ENCODE results near the gene INAVA.

Gene INAVA

DNA sequence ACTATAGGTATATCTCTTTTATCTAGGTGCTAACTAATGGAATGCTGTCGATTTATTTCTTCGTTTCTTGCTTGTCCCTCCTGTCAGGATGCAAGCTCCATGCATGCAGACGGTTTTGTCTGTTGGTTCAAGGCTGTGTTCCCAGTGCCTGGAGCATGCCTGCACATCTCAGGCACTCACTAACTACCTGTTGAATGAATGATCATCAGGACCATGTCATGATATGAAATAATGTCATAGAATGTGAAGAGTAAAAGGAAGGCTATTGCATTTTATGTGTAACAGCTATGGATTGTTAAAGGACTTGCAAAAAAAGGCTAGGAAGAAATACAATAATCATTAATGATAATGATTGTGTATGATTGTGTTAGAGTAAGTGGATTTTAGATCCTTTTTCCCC lies 17.7 kb upstream of the INAVA start:
- DNase-seq (ENCODE audit: low read depth) = no peak

GRCh38 chr1:200877839-200878551 lies 16.7 kb upstream of the INAVA start:
- peak; percentile 26 for DNase-seq (ENCODE audit: low read depth)

DNA sequence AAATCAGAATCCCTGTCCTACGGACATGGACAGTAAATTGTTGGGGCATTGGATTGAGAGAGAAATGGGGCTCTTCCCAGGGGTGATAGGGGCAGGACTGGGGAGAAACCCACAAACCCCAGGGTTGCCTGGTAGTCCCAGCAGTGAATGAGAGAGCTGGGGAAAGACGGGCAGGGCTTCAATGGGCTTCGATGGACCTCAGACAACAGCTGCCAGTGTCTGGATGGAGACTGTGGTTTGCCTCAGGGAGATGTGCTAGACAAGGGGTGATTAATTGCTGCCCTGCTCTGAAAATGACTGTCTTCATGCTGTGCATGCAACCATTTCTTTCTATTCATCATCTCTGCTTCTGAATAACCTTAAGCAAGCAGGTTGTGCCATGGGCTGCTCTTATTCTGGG lies 14.5 kb upstream of the INAVA start:
- DNase-seq (ENCODE audit: low read depth) = no peak

DNA sequence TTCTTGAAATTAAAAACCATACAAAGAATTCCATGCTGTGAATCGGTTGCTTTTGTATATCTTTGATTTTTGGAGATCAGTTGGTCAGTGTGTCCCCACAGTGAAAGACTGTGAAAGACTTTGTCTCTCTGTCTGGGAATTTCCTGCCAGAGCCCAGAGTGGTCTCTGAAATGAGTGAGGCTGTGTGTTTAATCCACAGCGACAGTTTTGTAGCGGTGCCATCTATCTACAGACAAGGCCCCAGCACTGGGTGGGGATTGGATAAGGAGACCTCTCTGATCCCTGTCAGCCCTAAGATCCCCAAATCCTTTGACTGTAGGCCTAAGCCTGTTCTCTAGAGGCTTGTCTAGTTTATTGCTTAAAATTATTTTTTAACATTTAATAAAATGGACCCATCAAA lies 11.6 kb upstream of the INAVA start:
- no peak for DNase-seq (ENCODE audit: low read depth)

- no peak for DNase-seq (ENCODE audit: low read depth)
Measured at GRCh38 chr1:200885623-200886402, 8.9 kb upstream of the INAVA start.

GRCh38 chr1:200886594-200886993 lies 8.1 kb upstream of the INAVA start:
- no peak for DNase-seq (ENCODE audit: low read depth)

DNA sequence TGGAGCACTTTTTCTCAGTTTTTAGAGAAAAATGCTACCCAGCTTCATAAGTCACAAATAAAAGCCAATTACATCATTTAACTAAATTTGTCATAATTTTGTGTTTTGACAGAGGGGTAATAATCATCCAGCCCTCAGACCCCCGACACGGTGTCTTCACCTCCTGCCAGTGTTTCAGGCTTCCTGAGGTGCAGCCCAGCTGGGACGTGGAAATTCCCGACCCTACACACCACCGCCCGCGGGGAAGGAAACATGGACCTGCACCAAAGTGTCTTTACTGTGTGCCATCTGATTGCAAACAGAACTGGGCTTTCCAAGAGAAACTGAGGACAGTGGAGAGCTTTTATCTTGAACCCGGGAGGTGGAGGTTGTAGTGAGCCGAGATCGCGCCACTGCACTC lies 7.7 kb upstream of the INAVA start:
- no peak for DNase-seq (ENCODE audit: low read depth)

- no peak for DNase-seq (ENCODE audit: low read depth)
Measured at GRCh38 chr1:200887772-200888348, 6.8 kb upstream of the INAVA start.

DNA sequence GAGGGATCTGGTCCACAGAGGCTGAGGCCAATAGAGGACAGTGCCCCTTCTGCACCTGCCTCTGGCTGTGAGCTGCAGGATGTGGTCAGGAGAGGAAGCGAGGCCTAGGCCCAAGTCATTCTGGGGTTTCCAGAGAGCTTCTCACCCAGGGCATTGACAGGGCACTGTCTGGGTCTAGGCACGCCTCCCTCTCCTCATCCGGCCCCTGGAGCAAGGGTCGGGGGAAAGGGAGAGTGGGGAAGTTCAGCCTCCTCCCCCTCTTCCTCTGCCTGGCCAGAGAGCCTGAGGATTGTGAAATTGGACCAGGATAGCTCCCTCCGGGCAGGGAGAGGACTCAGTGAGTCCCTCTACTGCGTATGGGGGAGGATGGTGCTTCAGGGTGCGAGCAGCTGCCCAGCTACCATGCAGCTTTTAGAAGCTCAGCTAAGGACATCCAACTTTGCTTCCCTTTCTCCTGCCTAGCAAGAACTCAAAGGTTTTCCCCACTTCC lies 6.3 kb upstream of the INAVA start:
- peak; percentile 20 for DNase-seq (ENCODE audit: low read depth)

DNA sequence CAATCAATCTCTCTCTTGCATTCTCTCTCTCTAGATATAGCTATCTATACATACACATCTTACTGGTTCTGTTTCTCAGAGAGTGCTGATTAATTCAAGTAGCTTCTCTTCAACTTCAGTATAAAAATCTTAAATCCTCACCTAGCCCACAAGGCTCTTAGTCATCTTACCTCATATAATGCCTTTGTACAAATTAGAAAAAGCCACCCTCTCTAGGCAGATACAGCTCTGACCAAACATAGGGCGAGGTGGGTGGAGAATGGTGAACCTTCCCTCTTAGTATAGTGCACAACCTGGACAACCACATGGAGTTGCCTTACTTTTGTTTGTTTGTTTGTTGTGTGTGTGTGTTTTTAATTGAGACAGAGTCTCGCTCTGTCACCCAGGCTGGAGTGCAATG lies 5.1 kb upstream of the INAVA start:
- DNase-seq (ENCODE audit: low read depth) = no peak

DNA sequence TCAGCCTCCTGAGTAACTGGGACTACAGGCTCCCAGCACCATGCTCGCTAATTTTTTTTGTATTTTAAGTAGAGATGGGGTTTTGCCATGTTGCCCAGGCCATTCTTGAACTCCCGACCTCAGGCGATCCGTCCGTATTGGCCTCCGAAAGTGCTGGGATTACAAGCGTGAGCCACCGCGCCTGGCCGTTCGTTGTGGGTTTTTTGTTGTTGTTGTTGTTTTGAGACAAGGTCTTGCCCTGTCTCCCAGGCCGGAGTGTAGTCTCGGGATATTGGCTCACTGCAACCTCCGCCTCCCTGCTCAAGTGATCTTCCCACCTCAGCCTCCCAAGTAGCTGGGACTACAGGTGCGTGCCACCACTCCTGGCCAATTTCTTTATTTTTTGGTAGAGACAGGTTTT lies 4.7 kb upstream of the INAVA start:
- DNase-seq (ENCODE audit: low read depth) = no peak

DNA sequence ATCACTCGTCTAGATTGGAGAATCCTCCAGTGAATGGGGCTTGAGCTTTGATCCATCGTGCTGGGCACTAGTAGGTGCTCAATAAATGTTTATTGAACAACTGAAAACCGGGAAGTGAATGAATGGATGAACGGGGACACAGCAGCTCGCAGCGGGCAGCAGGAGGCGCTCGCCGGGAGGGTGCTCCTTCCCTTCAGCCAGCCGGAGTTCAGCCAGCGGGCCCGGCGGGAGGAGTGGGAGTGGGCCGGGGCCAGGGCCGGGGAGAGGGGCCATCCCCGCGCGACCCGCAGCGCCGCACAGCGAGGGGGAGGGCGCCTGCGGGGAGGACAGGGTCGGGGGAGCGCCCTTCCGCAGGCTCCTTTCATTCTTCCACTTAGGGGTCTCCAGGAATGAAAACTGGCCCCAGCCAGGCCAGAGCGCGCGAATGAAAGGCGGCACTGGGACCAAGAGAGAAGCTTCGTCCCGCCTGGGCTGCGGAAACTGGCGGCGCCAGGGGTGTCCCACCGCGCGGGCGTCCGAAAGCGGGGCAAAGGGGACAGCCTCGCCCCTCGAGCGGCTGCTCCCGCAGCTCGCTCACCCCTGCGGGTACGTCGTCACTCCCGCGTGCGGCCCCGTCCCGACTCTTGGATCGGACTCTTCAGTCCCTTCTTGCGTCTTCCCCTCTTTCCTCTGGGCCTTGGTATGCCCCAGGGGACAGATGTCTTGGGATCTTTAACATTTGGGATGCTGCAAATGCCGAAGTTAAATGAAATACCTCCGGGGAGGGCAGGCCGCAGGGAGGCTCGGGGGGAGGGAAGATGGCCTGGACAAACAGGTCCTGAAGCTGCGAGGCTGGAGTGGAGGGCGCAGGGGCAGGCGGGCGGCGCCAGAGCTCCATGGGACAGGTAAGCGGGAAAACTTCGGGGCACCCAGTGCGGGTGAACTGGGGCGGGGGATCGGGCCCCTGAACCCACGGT lies 3.6 kb upstream of the INAVA start:
- DNase-seq (ENCODE audit: low read depth) = no peak

- no peak for DNase-seq (ENCODE audit: low read depth)
Measured at GRCh38 chr1:200891774-200892157, 2.9 kb upstream of the INAVA start.

DNA sequence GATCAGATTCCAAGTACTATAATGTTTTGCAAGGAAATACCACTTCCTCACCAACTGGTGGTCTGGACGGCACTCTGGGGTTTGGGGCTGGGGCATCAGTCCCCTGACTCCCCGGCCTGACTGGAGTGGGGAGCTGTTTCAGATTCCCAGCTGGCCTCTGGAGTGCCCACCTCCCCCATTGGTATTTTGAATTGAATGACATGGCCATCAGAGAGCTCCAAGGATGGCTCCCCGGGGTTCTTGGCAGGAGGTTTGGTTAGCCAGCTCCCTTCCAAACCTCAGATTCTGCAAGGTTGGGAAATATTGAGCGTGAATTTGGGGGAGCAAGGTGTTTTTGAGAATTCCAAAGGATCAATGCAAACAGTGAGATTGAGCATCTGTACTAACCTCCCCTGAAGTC lies 2.2 kb upstream of the INAVA start:
- DNase-seq (ENCODE audit: low read depth) = no peak

DNA sequence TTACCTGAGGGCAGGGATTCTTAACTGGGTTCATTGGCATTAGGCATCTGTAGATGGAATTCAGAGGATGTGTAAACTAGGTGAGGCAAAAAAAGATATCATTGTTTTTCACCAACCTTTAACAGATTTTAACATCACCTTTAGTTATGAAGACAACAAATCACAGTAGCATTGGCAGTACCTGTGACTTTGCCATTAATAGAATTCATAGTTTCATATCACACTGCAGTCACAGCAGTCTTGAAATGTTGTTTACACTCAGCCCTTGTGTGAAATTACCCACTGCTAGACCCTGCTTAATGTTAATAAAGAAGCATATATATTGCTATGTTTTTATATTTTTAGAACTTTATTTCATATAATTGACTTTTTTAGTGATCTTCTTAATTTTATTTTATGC lies 1.7 kb upstream of the INAVA start:
- no peak for DNase-seq (ENCODE audit: low read depth)

DNA sequence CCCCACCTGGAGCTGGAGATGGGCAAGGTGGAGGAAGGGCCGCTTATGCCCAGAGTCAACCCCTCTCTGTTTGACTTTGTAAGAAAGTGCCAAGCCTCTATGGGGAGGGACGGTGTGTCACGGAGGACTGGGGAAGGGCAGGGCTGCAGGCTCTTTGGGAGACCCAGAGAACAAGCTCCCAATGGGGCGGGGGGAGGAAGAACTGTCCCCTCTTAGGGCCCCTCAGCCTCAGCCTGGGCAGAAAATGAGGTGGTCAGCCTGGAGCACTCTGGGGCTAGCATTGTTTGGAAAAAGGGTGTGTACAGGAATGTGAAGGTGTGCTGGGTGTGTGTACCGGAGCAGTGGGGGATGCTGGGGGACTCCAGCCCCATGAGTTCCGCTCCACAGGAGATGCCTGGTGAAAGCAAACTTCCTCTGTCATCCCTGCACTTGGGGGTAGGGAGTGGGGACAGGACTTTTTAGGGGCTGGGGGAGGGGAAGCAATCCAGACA lies 1.2 kb upstream of the INAVA start:
- DNase-seq (ENCODE audit: low read depth) = no peak

DNA sequence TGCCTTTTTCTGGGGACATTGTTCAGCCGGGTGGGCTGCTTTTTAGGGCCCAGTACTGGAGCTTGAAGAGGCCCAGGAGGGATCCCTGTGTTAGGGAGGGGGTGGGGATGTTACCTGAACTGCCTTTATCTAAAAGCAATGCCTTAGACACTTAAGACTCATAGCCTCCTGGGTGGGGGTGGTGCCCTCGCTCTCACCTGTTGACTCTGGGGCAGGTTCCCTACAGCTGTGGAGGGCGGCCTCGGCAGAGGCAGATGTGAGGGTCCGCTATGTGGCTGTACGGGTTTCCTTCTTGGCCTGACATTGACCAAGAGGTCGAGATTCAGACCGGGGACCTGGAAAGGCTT lies 716 bp downstream of the INAVA start:
- no peak for DNase-seq (ENCODE audit: low read depth)

- no peak for DNase-seq (ENCODE audit: low read depth)
Measured at GRCh38 chr1:200895801-200896530, 1.3 kb downstream of the INAVA start.

- no peak for DNase-seq (ENCODE audit: low read depth)
Measured at GRCh38 chr1:200896531-200897196, 2.0 kb downstream of the INAVA start.

DNA sequence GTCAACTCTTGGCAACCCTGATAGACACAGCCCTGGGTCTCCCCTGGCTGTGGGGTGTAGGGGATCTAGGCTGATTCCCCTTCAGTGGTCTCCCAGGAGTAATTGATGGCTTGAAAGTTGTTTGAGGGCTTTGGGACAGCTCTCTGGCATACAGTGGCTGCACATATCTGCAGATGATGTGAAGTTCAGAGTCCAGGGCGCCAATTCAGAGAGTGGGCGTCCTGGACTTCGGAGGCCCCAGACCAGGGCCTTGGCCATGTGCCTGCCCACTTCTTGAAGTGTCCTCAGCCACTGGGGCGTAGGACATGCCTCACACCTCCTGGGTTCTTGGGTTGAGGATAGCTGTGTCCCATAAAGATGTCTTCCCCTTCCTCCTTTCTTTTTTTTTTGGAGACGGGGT lies 2.6 kb downstream of the INAVA start:
- no peak for DNase-seq (ENCODE audit: low read depth)

- DNase-seq (ENCODE audit: low read depth) = no peak
Measured at GRCh38 chr1:200899015-200899386, 4.3 kb downstream of the INAVA start.

Measured in stimulated activated CD4-positive, alpha-beta T cell treated with anti-CD3 and anti-CD28 coated beads, Interleukin-2, amount 100 ng/mL, for 4 hours (primary cell).